HG02884 (cell line): ENCODE measurements around the gene NCAM1.
"Not testable (repeated sequence)": the region's sequence is repeated elsewhere in the genome, so short reads cannot be mapped to it uniquely, and the experiment has no call there.

Source experiments
- ATAC-seq: cut with Tn5 transposase; IDR thresholded peaks from one replicate; pipeline ENCODE4 v1.9.1; 2021; ENCODE audit warnings: mild to moderate bottlenecking, moderate library complexity; ENCODE audit not compliant: unreplicated experiment

NCAM1 gene

DNA sequence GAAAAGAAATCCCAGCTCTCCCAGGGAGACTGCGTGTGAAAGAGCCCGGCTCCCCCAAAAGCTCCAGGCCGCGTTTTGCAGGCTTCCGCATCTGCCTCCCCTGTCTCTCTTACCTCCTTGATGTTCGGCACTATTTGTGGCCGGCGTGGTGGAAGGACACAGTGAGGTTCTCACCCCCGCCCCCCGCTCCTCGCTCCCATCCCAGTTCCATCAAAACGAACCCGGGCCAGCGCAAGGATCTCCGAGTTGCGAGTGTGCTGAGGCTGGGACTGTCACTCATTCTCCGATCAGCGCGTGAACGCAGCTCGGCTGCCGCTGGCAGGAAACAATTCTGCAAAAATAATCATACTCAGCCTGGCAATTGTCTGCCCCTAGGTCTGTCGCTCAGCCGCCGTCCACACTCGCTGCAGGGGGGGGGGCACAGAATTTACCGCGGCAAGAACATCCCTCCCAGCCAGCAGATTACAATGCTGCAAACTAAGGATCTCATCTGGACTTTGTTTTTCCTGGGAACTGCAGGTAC lies at the start of gene NCAM1:
Gene NCAM1, plus strand, starts transcription at position 275 of the 523 bp plus-strand sequence.
- ATAC-seq, result no peak

DNA sequence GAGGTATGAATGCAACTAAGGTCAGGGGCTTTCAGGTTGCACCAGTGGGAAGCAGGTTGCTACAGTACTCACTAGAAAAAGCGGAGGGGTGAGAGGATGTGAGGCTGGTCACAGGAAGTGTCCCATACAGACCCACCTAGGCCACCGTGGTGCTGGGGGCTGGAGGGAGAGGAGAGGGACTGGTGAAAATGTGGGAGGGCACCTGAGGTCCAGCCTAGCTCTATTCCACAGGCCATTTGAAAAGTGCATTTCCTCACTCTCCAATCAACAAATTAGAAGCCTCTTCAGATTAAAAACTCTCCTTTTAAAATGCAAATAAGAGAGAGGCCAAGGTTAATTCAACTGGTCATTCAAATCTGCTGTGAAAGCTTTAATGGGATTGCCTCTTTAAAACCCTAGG lies 38.6 kb upstream of the NCAM1 start:
- ATAC-seq, result no peak

DNA sequence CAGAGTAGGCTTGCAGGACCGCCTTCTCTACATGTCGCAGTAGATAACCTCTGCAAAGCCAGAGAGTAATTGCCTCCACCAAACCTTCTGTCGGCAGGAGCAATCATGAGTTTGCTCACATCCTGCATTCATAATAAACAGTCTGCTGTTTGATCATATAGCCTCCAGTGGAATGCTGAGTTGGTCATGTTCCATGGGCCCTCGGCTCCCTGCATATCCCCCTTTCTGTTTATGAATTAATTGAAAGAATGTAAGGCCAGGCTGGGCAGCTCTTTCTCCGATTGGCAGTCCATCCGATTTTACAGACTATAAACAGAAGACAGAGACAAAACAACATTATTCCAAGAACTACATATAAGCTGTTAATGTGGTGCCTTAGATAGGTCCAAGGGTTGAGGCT lies 36.4 kb upstream of the NCAM1 start:
- ATAC-seq, result not testable (repeated sequence)

DNA sequence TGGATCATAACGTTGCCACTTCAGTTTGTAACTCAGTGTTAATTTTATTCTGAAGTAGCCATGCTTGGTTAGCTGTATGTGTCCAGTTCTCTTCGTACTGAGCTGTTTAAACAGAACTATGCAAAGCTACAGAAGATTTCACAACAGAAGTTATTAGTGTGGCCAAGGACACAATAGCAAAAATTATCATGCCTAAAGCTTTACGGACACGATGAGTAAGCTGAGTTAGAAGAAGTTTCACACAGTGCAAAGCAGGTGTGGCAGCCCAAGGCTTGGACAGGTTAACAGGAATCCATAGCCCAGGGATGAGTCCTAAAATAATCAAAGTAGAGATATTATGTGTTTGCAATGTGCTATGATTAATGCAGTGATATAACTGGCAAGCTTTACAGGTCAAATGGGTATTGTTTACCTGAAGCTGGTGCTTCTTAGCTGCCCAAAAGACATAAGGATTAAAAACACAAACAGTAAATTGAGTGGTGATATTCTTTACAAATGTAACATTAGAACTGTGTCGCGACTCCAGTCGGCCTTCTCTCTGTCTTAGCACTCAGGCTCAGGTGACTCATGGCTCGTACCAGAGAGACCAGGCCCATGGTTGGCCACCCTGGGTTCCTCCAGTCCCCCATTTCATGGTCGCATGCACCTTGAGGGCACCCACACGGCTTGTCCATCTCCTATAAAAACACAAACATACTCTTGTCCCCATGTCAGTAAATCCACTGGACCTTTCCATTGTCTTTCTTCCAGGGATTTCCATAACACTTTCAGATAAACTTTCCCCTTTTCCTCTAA lies 35.5 kb upstream of the NCAM1 start:
- ATAC-seq, result no peak

DNA sequence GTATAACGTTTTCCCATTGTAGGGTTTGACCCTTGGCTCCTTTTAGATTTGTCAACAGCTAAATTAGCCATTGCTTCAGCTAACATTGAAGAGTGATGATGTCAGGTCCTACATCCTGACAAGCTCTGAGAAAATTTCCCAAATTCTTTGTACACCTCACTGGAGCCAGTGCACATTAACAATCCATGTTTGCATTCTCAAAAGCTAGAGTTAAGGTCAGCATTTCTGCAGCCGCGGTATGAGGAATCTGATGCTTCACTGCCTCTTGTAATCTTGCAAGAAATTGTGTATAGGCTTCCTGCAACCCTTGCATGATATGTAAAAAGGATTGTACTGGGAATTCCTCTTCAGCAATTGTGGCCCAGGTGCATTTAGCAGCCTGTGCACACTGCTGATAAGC lies 33.1 kb upstream of the NCAM1 start:
- ATAC-seq, result no peak

DNA sequence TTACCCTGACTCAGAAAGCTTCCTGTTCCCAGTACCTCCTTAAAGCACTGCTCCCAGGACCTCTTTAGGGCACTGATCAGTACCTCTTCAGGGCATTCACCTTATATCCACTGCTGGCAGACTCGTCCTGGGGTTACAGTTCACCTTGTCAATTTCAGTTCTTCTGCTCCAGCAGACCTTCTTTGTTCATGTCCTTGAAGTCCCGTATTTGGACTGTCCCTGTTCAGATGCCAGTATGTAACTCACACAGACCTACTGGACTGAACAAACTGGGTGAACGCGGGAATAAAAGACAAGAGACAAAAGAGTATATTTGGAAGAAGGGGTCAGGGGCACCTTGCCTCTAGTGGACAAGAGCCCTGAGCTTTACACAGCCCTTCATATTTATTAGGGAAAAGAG lies 31.8 kb upstream of the NCAM1 start:
- ATAC-seq, result no peak

DNA sequence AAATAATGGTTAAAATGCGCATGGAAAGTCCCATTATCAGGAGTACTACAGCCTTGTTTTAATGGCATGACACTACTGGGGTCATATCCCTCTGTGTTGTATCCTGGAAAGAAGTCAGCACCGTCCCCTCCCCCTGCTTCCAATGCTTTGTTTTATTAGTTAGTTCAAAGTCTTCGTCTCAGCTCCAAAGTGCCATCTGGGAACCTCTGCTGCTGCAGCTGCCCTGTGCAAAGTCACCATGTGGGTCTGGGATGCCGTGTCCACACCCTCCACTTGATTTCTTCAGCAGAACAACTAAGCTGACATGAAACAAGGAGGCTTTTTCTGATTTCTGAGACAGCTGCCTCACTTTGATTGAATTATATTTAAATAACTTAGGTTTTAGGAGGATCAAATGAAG lies 29.5 kb upstream of the NCAM1 start:
- ATAC-seq, result no peak

DNA sequence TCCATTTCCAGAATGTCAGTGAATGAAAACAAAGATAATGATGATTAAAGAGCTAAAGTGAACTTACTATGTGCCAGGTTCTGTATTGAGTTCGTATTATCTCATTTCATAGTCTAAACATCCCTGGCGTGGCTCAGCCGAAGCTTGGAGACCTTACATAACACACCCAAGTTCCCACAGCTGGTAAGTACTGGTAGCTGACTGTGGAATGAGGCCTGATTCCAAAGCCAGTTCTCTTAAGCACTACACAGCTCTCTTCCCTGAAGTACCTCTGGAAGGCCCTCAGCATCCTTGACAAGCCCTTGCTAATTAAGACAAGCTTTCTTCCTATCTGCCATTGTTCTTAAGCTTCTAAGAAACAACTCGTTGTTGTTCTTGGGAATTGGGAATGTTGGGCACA lies 28.6 kb upstream of the NCAM1 start:
- ATAC-seq, result no peak

DNA sequence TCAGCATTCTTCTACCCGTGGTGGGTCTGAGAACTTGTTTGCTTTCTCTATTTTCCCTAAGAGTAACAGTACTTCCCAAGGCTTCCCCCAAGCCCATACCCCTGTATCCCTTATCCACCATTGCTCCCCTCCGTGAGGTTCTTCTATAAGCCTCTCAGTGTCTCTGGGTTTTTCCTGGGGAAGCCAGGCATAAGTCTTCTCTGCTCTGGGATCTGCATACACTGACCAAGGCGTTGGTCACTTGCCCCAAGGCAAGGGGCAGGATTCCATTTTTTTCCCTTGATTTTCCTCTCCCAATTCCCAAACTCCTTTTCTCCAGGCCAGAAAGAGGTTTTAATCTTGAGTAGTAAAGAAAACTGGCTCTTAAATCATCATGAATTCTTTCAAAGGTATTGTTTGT lies 27.2 kb upstream of the NCAM1 start:
- no peak for ATAC-seq

DNA sequence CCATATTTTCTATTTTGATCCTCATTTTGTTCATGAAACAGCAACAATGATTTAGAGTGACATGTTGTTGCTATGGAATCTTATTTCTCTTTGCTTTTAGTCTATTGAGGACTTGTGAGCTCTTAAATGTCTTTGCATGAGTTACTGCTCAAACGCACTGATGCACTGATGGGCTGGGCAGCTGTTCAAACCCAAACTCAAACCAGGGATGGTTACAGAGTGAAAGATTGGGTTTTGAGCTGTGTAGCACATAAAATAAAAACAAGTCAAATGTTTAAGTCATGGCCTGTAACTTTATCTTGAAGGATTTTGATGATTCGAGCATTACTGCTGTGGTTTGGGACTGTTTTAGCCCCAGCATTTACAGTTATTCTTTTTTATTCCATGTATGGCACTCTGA lies 20.1 kb upstream of the NCAM1 start:
- no peak for ATAC-seq

DNA sequence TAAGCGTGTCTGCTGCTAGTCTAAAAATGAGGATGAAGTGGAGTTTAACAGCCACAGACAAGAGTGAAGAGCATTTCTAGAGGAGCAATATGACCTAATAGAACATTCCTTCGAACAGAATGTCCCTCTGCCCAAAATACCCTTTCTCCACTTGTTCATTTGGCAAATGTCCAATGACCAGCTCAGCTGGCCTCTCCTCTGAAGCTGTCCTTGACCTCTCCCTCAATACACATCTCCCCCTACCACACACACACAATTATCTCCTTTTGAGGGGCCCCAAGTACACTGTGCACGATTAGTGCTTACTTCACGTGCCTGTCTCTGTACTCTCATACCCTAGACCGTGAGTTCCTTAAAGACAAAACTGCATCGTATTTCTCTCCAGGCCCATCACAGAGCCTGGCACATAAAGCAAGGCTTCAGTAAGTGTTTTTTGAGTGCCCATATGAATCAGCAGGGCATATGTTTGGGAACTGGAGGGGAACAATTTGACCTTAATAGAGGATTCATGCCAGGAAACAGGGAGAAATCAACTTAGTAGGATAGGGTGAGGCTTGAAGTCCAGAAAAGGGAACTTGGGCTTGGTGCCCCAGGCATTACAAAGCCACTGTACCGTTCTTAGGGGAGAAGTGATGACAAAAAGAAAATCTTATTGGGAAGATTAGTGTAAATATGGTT lies 18.1 kb upstream of the NCAM1 start:
- no peak for ATAC-seq

DNA sequence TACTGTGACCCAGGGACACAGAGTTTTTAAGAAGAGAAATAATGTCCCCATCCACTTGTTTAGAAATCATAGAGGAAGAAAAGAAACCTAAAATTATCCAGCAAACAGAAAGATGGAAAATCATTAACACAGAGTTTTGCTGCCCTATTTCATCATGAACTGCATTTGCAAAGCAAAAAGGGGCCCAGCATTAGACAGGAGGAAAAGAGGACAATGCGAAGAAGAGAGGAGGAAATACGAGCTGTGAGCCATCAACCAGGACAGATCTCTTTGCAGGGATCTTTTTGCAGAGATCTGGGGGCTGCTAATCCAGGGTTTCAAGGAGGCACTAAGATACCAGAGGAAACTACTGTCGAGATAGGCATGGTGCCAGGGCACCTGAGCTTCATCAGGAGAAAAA lies 14.4 kb upstream of the NCAM1 start:
- ATAC-seq, result no peak

DNA sequence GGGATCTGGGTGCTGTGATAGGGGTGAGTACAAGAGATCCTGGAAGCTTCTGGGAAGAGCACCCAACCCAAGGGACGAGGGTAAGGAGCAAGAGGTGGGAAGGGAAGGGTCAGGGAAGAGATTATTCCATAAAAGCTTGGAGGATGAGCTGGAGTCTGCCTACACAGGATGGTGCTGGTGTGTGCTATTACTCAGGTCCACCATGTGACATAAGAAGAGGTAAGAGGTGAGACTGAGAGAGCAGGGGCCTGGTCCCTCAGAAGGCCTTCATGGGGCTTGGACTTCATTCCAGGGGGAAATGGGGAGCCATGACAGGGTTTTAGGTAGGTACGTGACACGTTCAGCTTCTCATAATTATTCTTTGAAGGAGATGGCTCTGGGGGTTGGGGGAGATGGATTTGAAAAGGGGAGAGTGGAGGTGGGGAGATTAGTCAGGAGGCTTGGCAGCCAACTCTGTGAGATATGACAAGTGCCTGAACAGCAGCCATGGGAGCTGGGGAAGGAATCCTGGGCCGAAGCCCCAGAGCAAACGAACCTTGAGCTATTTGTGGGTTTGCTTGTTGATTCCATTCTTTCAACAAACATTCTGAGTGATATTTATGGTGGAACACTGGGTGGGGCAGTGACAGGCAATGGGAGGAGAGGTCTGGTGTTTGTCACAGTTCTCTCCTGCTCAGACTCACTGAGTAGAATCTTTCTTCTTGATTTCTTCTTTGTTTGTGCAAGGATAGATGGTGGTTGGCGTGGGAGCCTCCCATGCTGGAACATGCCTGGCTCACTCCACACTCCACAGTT lies 11.2 kb upstream of the NCAM1 start:
- ATAC-seq, result no peak

DNA sequence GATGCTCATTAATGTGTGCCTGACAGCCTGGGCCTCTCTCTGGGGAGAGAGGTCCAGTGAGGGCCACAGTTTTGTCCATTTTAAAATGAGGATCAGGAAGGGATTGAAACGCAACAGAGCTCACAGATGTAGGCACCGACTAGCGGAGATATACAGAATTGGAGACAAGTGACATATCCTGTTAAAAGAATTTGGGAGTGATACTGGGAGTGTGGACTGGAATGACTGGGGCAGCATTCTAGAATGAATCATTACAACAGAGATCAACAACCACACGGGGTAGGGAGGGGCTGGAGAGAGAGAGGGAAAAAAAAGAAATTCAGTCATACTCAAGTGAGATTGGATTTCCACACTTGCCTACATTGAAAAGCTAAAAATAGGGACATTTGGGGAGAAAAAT lies 2.5 kb upstream of the NCAM1 start:
- ATAC-seq, result no peak

DNA sequence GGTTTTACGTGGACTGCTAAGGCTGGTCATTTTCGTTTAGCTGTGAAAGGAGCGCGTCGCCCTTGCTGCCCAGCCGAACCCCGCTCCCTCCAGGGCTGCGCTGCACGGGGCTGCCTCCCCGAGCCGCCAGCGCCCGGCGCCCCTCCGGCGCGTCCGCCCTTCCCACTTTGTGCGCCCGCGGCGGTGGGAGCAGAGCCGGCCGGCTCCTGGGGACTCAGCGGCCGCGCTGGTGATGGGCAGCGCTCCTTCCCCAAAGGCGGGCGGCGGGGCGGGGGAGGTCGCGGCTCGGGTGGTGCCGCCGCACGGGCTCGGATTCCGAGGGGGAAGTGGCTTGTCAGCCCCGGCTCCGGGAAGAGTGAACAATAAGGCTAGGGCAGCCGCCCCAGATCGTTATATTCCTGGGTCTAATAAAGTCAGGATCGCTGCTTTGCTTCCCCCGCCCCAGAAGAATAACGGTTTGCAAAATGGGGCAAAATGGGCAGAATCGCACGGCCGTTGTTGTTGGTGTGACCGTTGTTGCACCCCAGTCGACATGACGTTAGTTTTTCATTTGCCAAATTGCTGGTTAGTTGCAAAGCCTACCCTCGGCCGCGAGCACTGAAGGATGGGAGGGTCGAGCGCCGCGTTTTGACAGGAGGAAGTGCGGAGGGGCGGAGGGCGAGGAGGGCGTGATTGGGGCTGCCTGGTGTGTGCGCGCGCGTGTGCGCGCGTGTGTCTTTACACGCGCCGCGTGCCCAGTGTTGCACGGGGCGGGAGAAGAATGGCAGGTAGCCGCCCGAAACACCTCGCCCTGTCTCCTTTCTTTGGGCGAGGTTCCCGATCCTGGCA lies 745 bp downstream of the NCAM1 start:
- no peak for ATAC-seq

DNA sequence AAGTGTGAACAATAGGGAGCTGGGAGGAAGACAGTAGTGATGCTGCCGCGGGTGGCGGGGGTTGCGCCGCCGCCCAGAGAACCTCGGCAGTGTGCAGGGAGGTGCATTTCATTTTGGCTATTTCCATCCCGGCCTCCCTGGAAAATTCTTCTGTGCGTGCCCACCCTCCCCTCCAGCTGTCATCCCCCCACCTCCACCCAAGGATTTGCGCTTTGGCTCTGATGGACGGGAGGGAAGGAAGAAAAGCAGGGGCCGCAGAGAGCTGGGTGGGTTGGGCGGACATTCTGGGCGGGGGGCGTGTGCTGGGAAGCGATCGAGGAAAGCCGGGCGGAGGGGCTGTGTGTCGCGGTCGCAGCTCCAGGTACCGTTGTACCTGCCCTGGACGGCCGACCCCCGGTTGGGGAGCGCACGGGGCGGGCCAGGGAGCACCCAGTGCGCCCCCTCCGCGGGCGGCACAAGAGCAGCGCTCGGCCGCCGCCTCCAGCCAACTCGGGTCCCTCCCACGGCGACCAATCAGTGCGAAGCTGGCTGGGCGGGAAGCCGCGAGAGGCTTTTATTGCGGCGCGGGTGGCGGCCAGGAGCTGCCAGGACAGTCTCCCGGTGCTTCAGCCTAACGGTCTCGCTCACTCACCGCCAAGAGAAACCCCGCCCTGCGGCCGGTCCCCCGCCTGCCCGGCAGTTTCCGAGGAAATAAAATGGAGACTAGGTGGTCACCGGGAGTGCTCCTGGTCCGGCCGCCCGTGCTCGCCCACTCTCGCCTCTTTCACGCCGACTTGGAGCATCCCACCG lies 1.6 kb downstream of the NCAM1 start:
- ATAC-seq, result no peak

DNA sequence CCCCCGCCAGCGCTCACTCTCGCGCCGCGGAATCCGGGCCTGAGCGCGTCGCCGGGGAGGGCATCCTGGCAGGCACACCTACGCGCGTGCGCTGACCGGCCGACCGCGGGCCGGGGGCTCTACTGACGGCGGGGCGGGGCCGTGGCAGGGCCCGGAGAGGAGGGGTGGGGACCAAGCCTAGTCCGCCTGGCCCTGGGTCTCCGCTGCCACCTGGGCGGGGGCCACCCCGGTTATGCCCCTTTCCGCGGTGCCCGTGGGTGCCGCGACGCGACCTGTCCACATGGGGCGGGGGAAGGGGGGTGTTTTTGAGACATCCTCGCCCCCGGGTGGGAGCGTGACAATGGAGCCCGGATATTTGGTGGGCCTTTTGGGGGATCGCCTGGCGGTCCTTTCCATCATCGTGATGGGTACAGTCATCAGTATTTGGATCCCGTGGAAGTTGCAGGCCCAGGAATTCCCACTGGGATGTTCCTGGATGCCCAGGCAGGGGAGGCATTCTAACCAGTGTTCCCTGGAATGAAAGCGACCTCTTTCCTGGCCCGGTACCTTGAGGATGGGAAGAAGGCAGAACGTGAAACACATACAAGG lies 2.2 kb downstream of the NCAM1 start:
- ATAC-seq, result no peak

DNA sequence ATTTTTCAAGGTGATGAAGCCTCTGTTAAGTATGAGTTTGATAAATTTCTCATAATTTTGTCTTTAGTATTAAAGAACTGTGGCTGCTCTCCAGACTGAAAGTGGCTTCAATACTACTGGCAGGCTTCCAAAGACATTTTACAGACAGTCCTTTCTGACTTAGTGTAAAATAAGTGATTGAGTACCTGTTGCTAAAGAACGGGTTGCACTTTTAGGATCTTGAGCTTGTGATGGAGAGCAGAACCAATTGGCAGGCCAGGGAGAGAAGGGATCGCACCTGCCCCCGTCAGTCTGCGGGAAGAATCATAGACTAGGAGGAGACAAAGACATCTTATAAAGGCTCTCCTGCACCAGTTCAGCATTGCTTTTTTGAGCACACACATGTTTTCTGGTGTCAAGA lies 4.4 kb downstream of the NCAM1 start:
- no peak for ATAC-seq

DNA sequence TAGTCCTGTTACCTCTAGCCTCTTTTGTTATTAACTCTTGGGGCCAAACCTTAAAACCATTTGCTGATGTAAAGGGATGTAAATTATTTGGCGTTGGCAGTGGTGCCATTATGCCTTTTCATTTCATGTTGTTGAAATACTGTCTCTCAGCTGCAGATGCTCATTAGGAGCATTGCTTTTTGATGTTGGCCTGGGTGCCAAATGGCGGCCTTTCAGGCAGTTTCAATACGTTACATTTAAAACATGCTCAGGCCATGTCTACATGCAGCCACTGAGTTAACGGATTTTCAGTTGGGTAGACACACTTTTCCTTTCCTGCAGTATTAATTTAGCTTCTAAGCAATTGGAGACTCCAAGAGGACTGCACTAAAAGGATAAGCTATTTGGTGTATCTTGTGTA lies 5.3 kb downstream of the NCAM1 start:
- ATAC-seq, result no peak

DNA sequence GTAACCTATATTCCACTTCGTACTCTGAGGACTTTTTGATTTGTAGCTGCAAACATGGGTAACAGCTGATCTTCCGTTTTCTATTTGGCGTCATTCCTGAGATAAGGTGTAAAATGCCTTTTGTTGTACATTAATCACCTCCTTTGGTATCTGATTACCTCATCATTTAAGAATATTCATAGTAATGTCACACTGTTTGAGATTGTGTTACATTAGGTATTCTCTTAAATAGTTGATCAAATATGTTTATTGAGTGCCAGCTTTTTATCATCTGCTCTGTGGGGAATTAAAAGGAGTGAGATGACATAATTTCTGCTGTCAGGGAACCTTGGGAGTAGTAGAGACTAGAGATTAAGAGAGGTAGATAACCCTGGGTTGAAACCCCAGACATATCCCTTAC lies 5.9 kb downstream of the NCAM1 start:
- no peak for ATAC-seq
